ENCODE results near the gene GDF2.
A peak's percentile ranks its signal among the peaks of the same experiment; 100 is the strongest.

Gene GDF2

DNA sequence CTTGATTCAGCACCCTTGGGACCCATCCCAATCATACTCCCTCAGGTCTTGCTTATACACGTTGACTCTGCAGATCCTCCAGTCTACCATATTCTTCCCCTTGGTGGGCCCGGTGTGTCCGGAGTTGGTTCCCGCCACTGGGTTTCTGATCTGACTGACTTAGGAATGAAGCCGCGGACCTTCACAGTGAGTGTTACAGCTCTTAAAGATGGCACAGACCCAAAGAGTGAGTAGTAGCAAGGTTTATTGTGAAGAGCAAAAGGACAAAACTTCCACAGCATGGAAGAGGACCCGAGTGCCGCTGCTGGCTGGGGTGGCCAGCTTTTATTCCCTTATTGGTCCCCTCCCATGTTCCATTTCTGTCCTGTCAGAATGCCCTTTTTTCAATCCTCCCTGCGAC lies 28.2 kb upstream of the GDF2 start:
- DNase-seq = peak in 1 of 2 donors; percentile 8

- peak in 1 of 2 donors; percentile 13 for DNase-seq
These were observed 27.8 kb upstream of the GDF2 start for GRCh38 chr10:47294501-47294900.

- DNase-seq = no peak
These were observed 26.8 kb upstream of the GDF2 start for GRCh38 chr10:47295411-47295810.

DNA sequence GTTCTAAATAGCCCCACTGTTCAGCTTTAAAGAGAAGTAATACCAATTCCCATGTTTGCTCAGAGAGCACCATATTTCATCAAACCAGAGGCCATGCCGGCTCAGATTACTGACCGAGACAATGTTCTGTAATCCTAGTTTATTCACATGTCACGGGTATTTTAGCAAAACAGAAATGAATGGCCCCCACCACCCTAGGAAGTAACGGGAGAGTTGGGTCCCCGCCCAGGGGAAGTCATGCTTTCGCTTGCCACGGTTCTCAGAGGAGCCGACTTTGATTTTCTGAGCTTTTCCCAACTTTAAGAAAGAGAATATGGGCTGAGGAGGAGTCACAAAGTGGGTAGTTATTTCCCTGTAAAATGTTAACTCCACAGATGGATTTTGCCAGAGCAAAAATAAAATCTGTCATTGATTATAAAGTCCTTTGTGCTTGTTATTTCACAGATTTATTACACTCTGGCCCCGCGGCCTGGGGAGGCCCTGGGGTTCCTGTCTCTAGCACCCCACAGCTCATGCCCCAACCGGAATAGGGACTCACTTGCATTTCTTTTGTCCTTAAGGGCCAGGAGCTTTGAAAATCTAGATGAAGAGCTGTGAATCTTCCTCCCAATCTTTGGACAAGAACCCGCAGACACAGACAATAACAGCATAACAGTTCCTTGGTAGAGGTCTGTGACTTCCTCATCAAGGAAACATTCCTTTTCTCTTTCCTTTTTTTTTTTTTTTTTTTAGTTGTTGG lies 25.9 kb upstream of the GDF2 start:
- no peak for DNase-seq

DNA sequence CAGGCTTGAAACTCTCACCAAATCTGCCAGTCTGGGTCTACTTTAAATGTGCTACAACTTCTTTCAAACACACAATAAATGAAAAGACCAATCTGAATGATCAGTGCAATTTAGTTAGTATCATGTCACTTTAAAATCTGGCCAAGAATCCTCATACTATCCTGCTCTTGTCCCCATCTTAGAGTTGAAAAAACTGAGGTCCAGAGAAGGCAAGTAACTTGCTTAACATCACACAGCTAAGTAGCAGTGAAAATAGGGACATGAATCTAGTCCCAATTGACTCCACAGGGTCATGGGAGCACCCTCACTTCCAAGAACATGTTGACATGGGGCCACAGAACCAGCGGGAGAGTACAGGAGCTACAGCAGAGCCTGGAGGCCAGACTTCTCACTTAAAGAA lies 25.3 kb upstream of the GDF2 start:
- no peak for DNase-seq

GRCh38 chr10:47297866-47298540 lies 24.3 kb upstream of the GDF2 start:
- DNase-seq = no peak

GRCh38 chr10:47298715-47299114 lies 23.5 kb upstream of the GDF2 start:
- no peak for DNase-seq

GRCh38 chr10:47299611-47300428 lies 22.4 kb upstream of the GDF2 start, which contains the start of gene GDF10:
GDF10 (plus strand) TSS chr10:47300197; CDS start chr10:47300652, 455 bp downstream.
- peak; percentile 35 to 41 for DNase-seq

- DNase-seq = peak in 1 of 2 donors; percentile 11
These were observed 21.8 kb upstream of the GDF2 start for GRCh38 chr10:47300429-47300931.

DNA sequence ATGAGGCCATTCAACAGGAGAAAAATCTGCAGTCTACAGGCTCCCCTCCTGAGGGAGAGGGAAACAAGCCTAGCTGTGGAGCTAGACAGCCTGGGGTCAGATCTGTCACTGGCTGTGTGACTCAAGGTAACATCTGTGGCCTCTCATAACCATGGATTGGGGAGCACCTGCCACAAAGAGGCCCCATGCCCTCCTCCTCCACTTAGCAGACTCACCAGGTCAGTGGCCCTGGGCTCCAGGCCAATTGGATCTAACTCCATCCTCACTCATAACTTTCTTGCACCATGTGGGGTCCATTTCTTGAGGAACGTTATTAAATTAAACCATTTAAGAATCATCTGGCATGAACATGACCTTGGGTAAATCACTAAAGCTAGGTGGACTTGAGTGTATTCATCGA lies 20.4 kb upstream of the GDF2 start:
- no peak for DNase-seq

- no peak for DNase-seq
These were observed 19.1 kb upstream of the GDF2 start for GRCh38 chr10:47303105-47303504.

- DNase-seq = no peak
These were observed 18.4 kb upstream of the GDF2 start for GRCh38 chr10:47303866-47304265.

DNA sequence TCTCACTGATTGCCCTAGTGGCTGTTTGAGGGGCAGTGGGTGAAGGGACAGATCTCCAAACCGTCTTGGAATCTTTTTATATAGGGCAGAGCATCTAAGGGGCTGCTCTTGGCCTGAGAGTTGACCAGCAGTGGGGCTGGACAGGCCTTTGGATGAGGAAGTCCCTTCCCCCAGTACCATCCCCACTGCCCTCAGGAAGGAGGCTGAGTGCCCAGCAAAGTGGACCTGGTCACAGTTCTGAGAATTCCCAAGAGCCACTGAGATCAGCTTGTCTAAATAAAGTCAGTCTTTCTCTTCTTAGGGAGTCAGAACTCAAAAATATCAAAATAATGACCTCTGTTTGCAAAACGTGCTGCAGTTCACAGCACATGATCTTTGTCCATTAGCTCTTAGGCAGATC lies 16.7 kb upstream of the GDF2 start:
- DNase-seq = no peak

DNA sequence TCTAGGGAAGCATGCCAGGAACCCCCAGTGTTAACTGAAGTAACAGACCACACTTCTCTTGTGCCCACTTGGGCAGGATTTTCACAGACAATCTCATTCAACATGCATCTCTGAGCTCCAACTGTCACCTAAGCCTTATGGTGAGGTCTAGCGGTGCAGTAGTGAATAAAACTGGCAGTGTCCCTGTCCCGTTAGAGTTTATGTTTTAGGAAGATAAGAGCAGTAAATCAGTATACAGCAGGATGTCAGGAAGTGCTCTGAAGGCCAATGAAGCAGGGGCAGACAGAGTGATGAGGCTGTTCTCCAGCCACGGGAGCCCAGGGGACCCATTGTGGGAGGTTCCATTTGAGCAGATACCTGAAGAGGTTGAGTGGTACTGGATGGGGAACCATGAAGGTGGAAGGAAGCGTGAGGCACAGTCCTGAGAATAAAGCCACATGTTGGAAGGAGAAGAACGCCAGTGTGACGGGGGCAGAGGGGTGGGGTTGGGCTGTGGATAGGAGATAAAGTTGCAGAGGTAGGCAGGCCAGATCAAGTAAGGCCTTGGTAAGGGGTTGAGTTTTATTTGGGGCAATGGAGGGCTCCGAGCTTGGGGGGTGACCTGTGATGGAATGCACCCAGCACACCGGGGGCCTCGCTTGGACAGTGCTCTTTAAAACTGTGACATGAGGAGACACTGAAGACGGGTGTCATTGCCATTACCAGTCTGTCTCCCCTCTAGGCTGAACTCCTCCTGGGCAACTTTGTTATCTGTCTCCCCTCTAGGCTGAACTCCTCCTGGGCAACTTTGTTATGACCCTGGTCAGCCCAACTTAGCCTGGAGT lies 15.7 kb upstream of the GDF2 start:
- no peak for DNase-seq

DNA sequence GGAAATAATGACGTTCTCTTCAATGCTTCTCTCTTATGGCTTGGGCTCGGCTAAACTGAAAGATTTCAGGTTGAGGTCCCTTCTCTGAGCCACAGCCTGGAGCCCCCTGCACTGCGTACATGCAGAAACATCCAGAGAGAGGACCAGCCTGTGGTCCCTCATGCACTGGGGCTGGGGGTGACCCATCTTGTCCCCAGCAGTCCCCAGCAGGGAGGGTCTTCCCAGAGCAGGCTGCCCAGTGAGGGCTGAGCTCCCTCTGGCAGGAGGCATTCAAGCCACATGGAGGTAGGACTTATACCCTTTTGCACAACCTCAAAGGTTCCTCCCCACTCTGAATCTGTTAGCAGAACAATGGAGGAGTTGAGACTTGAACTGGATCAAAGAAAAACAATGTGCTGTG lies 14.9 kb upstream of the GDF2 start:
- DNase-seq = no peak

- DNase-seq = no peak
These were observed 13.5 kb upstream of the GDF2 start for GRCh38 chr10:47308775-47309174.

DNA sequence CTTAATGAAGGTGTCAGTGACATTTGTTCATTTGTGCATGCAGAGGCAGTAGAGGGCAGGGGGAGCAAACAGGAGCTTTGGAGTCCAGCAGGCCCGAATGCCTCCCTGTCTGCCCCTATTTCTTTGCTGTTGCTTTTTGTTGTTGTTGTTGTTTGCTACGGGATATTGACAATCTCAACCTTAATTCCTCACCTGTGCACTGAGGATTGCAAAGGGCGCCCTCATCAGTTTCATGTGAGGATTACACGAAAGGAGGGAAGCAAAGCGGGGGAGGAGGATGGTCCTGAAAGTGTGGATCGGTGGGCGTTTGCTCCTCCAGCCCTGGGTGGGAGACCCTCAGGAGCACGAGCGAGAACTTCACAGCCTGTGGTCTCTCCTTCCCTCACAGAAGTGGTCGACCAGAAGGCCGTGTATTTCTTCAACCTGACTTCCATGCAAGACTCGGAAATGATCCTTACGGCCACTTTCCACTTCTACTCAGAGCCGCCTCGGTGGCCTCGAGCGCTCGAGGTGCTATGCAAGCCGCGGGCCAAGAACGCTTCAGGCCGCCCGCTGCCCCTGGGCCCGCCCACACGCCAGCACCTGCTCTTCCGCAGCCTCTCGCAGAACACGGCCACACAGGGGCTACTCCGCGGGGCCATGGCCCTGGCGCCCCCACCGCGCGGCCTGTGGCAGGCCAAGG lies 12.7 kb upstream of the GDF2 start:
- DNase-seq = peak; percentile 26 to 28

- no peak for DNase-seq
These were observed 12.2 kb upstream of the GDF2 start for GRCh38 chr10:47310090-47310505.

- DNase-seq = peak; percentile 24 to 38
These were observed 10.9 kb upstream of the GDF2 start for GRCh38 chr10:47311193-47311931.

DNA sequence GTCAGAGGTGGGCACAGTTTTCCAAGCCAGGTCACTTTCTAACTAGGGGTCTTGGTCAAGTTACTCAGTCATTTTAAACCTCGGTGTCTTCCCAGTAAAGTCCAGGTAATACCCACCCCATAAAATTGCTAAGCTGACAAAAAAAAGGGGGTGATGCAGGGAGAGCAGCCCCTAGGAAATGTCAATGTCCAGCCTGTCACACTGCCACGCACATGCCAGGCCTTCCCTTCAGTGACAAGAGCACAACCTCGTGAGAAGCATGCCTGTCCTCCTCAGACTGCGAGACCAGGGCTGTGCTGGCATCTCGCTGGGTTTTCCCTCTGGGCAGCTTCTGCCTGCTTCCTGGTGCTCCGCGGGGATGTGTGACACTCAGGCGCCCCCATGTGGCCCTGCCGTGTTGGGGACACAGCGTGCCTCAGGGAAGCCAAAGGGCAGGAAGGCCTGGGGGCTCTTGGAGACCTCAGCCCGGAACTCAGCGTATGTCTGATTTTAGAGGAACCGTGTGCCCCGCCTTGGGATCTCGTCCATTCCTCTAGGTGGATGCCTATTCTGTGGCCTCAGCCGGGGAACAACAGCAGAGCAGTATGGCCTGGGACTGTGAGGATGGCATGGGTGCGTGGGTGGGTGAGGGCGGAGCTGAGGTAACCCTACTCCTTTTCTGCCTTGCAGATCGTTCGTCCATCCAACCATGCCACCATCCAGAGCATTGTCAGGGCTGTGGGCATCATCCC lies 10.2 kb upstream of the GDF2 start:
- DNase-seq = peak; percentile 89

GRCh38 chr10:47312663-47312995 lies 9.6 kb upstream of the GDF2 start:
- no peak for DNase-seq
